ENCODE results near the gene EHD3.

Gene EHD3

DNA sequence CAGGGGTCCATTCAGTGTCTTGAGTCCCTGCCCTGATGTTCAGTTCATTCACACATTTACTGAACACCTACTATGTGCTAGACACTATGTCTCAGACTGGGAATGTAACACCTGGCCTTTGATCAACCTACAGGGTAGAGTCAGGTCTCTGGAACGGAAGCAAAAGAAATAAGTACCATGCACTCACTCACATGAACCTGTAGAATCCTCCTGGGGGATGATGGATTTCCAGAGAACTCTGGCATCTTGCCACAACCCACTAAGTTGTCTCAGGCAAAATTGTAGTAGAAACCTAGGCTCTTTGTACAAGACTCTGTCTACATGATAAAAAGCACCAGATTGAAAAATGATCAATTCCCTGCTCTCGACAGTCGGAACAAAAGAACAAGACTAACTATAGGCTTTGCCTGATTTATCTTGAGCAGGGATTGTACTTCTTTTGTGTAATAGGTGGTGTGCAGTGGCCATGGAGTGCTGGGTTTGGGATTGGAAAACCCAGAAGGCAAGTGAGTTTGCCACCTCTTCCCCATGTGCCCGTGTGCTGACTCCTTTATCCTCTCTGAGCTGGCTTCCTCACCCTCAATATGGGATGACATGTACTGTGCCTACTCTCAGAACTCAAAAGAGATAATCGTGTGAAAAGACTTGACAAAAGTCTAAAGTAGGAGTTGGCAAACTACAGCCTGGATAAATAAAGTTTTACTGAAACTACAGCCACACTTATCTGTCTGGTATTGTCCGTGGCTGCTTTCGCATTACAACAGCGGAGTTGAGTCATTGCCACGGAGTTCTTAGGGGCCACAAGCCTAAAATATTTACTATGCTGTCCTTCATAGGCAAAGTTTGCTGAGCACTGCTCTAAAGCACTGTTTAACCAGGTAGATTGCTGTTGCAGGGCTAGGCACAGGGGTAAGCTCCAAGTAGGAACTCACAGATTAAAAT is 21.0 kb upstream of the EHD3 start:
- DNase-seq (ENCODE audit: low spot score) = no peak

DNA sequence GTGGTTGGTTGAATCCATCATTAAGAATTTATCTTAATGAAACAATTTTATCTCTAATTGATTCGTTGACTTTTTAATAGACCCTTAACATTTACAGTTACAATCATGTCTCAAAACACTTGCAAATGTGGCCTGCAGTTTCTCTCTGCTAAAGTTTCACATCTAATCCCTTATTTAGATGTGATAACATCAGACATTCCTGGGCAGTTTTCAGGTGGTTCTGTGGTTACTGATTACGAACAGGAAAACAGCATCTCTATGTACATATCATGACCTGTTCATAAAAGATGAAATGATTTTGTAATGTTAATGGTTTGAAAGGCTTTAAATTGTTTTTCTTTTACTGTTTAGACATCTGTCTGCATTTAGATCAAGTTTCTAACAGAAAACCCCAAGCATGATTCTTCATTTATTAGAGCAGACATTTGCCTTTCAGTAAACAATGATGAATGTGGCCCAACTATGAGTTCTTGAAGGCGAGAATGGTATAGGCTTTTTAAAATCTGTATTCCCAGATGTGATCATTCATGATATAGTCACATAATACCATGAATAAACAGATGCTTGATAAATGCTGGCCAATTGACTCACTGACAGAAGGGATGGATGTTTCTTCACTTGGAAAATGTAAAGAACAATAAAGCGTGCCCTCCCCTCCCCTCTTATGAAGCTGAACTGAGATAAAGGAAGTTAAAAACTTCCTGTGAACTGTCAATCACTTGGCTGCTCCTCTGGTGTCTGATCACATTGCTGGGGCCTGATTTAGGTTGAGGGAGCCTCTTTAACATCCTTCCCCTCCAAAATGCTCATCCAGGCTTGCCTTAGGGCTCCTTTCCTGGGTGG is 20.1 kb upstream of the EHD3 start:
- no peak for DNase-seq (ENCODE audit: low spot score)

DNA sequence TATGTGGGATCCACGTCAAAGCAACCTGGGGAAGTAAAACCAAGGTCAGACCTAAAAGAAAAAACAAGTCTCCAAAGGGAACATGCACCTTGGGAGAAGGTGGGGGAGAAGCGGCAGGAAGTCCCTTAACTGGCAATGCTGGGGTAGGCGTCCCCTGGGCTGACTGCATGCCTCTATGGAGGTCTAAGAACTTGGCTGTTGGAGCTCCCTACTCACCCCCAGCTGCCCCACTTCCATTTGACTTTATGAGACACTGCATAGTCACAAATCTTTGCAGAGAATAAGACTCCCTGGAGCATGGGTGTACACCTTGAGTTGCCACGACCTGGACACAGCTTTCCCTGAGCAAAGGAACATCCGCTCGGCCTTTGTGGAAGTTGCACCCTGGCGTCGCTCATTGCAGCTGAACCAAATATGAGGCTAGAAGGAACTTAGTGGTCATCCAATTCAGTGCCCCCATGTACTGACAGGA is 19.5 kb upstream of the EHD3 start:
- DNase-seq (ENCODE audit: low spot score) = no peak

- peak; percentile 40 for DNase-seq (ENCODE audit: low spot score)
Observed at GRCh38 chr2:31216734-31217133, 17.2 kb upstream of the EHD3 start.

GRCh38 chr2:31217465-31218200 is 16.3 kb upstream of the EHD3 start, which contains the start of gene CAPN14:
CAPN14 (minus strand) TSS chr2:31217515; CDS start chr2:31205447, 12,068 bp downstream.
- DNase-seq (ENCODE audit: low spot score) = peak; percentile 40

DNA sequence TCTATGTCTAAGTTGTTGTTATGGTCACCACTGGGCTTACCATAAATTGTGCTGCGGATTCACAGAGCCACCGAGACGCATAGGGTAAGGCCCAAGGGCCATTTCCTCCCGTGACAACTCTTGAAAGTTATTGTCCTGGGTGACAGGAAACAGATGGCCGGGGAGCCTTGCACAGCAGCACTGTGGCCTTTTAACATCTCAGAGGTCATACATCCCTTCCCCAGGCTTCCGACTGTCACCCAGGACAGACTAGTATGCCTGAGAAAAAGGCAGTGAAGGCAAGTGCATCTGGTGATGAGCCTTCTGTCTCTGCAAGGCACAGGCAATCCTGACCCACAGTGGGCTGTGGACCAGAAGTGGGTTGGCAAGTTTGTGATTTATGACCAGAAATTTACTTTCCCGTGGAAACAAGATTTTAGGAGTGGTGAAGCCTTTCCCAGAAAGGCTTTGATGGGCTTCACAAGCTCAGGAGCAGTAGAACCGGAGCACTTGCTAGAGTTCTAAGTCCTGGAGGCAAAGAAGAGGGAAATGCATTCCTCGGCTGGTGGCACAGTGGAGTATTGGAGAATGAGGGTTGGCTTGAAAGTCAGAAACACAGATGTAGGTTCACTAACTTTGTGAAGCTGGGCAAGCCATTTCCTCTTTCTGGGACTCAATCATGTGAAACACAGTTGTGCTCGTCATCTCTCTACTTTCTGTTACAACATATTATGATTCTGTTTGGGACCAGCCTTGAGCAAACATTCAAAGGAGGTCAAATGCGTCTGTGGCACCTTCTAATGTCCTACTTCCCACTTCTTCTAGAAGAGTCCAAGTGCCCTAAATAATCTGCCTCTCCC is 14.6 kb upstream of the EHD3 start:
- DNase-seq (ENCODE audit: low spot score) = peak; percentile 41

DNA sequence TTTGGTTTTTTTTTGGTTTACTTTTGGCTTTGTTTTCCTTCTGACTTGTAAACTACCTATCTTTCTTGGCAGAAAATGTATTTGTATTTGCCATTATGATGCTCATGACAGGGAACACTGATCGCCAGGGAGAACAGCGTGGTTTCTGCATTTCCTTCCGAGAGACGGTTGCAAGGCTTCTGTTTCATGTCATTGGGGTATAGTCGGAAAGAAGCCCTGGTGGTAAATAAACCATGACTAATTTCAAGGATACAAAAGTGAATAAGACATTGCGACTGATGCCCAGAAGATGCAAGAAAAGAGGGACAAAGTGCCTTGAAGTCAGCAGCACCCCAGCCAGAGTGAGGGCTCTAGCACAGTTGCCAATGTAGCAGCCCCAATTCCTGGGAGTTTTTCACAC is 12.4 kb upstream of the EHD3 start:
- DNase-seq (ENCODE audit: low spot score) = peak; percentile 47

- DNase-seq (ENCODE audit: low spot score) = no peak
Observed at GRCh38 chr2:31222071-31222470, 11.9 kb upstream of the EHD3 start.

DNA sequence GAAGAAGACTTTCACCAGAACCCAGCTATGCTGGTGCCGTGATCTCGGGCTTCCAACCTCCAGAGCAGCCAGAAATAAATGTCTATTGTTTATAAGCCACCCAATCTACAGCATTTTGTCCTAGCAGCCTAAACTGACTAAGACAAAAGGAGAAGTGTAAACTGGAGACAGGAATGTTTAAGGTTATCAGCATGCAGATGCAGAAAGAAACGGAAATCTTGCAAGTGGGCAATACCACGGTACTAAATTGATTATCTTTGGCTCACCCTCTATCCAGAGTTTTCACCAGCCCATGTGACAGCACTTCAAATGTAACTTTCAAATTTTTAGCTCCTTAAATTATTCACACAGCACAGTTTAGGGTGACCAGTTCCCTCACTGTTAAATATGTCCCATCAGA is 10.9 kb upstream of the EHD3 start:
- DNase-seq (ENCODE audit: low spot score) = no peak

- DNase-seq (ENCODE audit: low spot score) = no peak
Observed at GRCh38 chr2:31223749-31224148, 10.2 kb upstream of the EHD3 start.

DNA sequence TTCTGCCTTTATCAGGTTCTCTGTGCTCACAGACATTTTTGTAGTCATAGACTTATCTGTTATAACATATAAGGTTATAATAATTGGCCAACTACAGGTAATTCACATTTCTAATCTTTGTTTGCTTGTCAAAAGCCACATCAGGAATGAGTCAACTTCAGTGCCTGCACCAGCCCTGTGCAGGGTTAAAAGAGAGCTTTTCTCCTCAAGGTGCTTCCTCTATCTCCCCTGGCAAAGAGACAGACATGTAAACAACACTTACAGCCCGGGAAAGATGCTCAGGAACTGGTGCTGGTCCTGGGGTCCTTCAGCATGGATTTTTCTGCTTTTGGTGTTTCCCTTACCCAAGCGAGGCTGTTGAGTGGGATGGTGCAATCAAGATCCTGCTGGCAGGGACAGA is 7.7 kb upstream of the EHD3 start:
- DNase-seq (ENCODE audit: low spot score) = no peak

- DNase-seq (ENCODE audit: low spot score) = no peak
Observed at GRCh38 chr2:31227110-31227509, 6.8 kb upstream of the EHD3 start.

GRCh38 chr2:31227711-31228125 is 6.2 kb upstream of the EHD3 start:
- DNase-seq (ENCODE audit: low spot score) = no peak

GRCh38 chr2:31228717-31229116 is 5.2 kb upstream of the EHD3 start:
- no peak for DNase-seq (ENCODE audit: low spot score)

- no peak for DNase-seq (ENCODE audit: low spot score)
Observed at GRCh38 chr2:31230751-31231150, 3.2 kb upstream of the EHD3 start.

DNA sequence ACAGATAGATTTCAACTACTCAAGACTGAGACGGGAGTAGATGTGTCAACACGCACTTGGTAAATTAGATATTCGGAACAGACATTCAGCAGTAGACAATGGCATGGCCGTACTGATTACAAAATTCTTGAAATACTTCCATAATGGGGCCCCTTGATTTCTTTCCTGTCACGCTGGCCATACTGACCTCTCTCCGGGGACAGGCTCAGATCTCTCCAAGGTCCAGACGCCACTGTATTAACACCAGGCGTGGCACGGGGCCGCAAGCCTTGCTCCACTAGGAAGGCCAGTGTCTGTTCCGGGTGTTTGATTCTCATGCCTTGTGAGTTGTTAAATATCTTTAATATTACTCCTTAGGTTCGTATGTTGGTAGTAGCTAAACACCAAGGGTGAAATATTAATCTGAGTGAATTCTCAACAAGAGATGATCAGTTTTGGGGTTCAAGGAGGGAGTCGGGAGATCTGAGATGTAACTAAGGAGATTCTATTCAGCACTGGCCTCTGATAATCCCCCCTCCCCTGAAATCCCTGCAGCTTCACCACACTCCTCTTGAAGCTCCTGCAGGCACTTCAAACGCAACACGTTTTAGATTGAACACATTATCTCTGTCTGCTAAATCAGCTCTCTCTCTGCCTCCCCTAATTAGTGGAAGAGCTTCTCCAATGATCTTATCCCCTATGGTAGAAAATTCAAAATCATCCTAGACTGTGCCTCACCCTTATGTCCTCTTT is 2.2 kb upstream of the EHD3 start:
- no peak for DNase-seq (ENCODE audit: low spot score)

DNA sequence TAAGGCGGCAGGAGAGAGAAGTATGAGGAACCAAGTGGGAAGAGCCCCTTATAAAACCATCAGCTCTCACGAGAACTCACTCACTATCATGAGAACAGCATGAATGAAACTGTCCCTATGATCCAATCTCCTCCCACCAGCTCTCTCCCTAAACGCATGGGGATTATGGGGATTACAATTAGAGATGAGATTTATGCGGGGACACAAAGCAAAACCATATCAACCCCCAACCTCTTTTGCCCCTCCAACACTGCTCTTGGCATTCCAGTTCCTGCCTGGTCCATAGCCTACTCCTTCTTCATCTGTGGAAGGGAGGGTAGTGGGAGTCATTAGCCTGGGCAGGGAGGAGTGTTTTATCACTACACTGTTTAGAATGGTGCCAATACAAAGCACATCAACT is 1.4 kb upstream of the EHD3 start:
- no peak for DNase-seq (ENCODE audit: low spot score)

- DNase-seq (ENCODE audit: low spot score) = no peak
Observed at GRCh38 chr2:31233231-31233630, 721 bp upstream of the EHD3 start.

- no peak for DNase-seq (ENCODE audit: low spot score)
Observed at GRCh38 chr2:31234683-31235503, 941 bp downstream of the EHD3 start.

- DNase-seq (ENCODE audit: low spot score) = no peak
Observed at GRCh38 chr2:31235504-31235902, 1.6 kb downstream of the EHD3 start.
